Astrocyte (in vitro differentiated cells and primary cell): ENCODE data around the gene PSMD1.

Source experiments
- CTCF ChIP-seq: IDR thresholded peaks from 2 replicates; pipeline ENCODE4 v1.5.1; 2011; ENCODE audit warnings: low read depth, mild to moderate bottlenecking, inconsistent platforms, low read length, moderate library complexity; ENCODE audit not compliant: insufficient read depth
- EZH2 ChIP-seq: IDR thresholded peaks from 2 replicates; pipeline ENCODE4 v1.6.1; 2012; ENCODE audit warnings: mild to moderate bottlenecking, low read length, inconsistent platforms; ENCODE audit not compliant: insufficient read depth

GRCh38 chr2:231138699-231139098 is 82.0 kb downstream of the PSMD1 start:
- TF ChIP-seq CTCF (no peak), EZH2 (no peak)
